ENCODE measurements around the gene EEF1A2. TPM values are rescaled to one million over a fixed set of nuclear protein-coding genes. Genes with fewer than 3 reads are reported as not detected.

Gene EEF1A2
- total RNA-seq, 1 experiment from 2014 or later = 26.0 TPM

DNA sequence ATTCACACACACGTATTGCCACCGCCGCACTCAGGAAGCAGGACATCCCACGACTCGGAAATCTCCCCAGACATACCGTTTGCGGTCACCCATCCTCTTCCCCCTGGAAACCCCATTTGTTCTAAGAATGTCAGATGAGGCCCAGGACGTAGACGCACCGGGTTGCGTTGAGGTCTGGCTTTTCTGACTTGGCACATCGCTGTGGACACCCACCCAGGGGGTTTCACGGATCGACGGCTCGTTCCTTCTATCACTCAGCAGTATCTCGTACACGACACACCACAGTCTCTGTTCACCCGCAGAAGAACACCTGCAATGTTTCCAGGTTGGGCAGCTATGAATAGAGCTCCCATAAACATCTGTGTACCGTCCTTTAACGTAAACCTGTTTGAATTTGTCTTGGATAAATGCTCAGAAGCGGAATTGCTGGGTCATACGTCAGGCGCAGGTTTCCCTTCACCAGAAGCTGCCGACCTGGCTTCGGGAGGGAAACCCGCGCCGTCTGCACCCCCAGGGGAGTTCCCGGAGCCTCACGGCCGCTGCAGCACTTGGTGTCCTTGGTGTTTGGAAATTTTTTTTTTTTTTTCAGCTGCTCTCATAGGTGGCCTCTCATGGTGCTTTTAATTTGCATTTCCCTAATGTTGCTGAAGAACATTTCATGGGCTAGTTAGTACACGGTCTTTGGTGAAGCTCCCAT is 9.3 kb upstream of the EEF1A2 start:
- 0 out of 2 replicates have a peak, but pooled peaks cover 2% of the 10 kb centered on the region for H3K36me3 Mint-ChIP-seq
- TF ChIP-seq TEAD4 (CRISPR knock-in tag; IDR thresholded peaks at IDR 0.05) (no peak), PRRX2 (CRISPR knock-in tag; IDR thresholded peaks at IDR 0.05) (no peak)
- TF ChIP-seq, protein P1, sequence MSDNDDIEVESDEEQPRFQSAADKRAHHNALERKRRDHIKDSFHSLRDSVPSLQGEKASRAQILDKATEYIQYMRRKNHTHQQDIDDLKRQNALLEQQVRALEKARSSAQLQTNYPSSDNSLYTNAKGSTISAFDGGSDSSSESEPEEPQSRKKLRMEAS (CRISPR knock-in tag; IDR thresholded peaks at IDR 0.05) = no peak
- H3K4me3 Mint-ChIP-seq = no peak overlapping the region
- H3K27me3 Mint-ChIP-seq (ENCODE audit: low read depth) = peaks cover 27% of the 10 kb centered on the region
- ATAC-seq (no peak), DNase-seq (ENCODE audit: low spot score) (no peak)
- H3K4me1 Mint-ChIP-seq = no peaks in the 10 kb centered on the region
- H3K9me3 Mint-ChIP-seq = peaks cover 10% of the 10 kb centered on the region
- POLR2A ChIA-PET = interaction anchor here (0.6 to 0.7 kb wide), 2 partner anchors 28 to 231 kb away, joined by 3 to 5 read pairs; no protein-coding TSS in a partner anchor
- H3K27ac Mint-ChIP-seq = no peak overlapping the region
- CTCF ChIA-PET = interaction anchor here (0.6 to 2.2 kb wide), 3 partner anchors 11 to 675 kb away, joined by 3 to 6 read pairs (median 3); no protein-coding TSS in a partner anchor

- no peak overlapping the region for H3K27ac Mint-ChIP-seq
- peaks cover 10% of the 10 kb centered on the region for H3K9me3 Mint-ChIP-seq
- POLR2A ChIA-PET = no interaction called here
- CTCF ChIA-PET = interaction anchor here (1.2 to 2.2 kb wide), 2 partner anchors 11 to 30 kb away, joined by 3 to 6 read pairs; partner anchors contain the start of gene PTK6
- ATAC-seq (no peak), DNase-seq (ENCODE audit: low spot score) (no peak)
- no peaks in the 10 kb centered on the region for H3K4me1 Mint-ChIP-seq
- peaks cover 22% of the 10 kb centered on the region for H3K27me3 Mint-ChIP-seq (ENCODE audit: low read depth)
- 0 out of 2 replicates have a peak, but pooled peaks cover 2% of the 10 kb centered on the region for H3K36me3 Mint-ChIP-seq
- H3K4me3 Mint-ChIP-seq = no peak overlapping the region
- TF ChIP-seq AFF4 (CRISPR knock-in tag; IDR thresholded peaks at IDR 0.05; ENCODE audit: borderline replicate concordance) (no peak), PREB (CRISPR knock-in tag; IDR thresholded peaks at IDR 0.05; ENCODE audit: borderline replicate concordance) (no peak), ZBTB43 (CRISPR knock-in tag; IDR thresholded peaks at IDR 0.05) (no peak), EMX1 (CRISPR knock-in tag; IDR thresholded peaks at IDR 0.05) (no peak), E2F4 (CRISPR knock-in tag; IDR thresholded peaks at IDR 0.05; ENCODE audit: borderline replicate concordance, low read depth) (no peak), RORB (CRISPR knock-in tag; IDR thresholded peaks at IDR 0.05) (no peak), TEAD4 (CRISPR knock-in tag; IDR thresholded peaks at IDR 0.05) (no peak), FOXP1 (CRISPR knock-in tag; IDR thresholded peaks at IDR 0.05; ENCODE audit: borderline replicate concordance) (no peak), ATF6 (CRISPR knock-in tag; IDR thresholded peaks at IDR 0.05) (no peak), CDX4 (CRISPR knock-in tag; IDR thresholded peaks at IDR 0.05; ENCODE audit: borderline replicate concordance) (no peak), CREB1 (CRISPR knock-in tag; IDR thresholded peaks at IDR 0.05) (no peak), GRHL2 (CRISPR knock-in tag; IDR thresholded peaks at IDR 0.05; ENCODE audit: insufficient replicate concordance, severe bottlenecking) (no peak), ZNF263 (CRISPR knock-in tag; IDR thresholded peaks at IDR 0.05; ENCODE audit: low read depth) (no peak), SOX15 (CRISPR knock-in tag; IDR thresholded peaks at IDR 0.05) (no peak), IRF1 (CRISPR knock-in tag; IDR thresholded peaks at IDR 0.05) (no peak)
- TF ChIP-seq, protein P2, sequence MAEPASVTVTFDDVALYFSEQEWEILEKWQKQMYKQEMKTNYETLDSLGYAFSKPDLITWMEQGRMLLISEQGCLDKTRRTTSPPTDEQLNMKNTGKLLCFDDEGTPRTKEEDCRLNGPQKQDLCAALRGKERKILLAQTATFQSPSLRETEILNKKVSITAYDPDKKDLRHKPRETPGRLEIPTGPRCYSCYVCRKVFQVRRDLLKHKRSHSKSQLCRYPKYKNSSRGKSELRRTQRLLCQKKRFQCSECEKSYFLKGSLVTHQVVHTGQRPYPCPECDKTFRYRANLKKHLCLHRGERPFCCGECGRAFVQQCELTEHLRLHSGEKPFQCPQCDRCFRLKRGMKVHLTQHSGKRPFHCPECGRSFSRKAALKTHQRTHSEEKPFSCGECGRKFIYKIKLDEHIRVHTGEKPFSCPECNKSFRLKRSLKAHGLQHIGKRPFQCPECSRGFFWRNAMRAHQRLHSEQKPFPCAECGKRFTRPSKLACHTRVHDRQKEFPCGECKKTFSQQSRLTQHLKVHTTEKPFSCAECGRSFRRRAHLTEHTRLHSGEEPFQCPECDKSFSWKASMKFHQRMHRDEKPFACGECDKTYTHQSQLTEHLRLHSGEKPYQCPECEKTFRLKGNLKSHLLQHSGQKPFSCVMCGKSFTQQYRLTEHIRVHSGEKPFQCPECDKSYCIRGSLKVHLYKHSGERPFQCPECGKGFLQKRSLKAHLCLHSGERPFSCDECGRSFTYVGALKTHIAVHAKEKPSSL (CRISPR knock-in tag; conservative IDR thresholded peaks at IDR 0.05) = no peak
These were observed 8.3 kb upstream of the EEF1A2 start for GRCh38 chr20:63507083-63507743.

Measured in WTC11 (cell line).